SK-N-SH (cell line): ENCODE measurements around the gene BTG2. TPM values are rescaled to one million over a fixed set of nuclear protein-coding genes. Genes with fewer than 3 reads are reported as not detected.

Experiments used
- CTCF ChIA-PET: fragments of 300-600, 350-600 bp; formaldehyde crosslinking; extraction: SDS; loops from one replicate; lab custom pipeline; 2021; lab: Yijun Ruan, JAX
- POLR2A ChIA-PET: fragments of 350-600 bp; sonication (Branson Sonifier 250); formaldehyde crosslinking; extraction: SDS; loops from one replicate; lab custom pipeline; 2020; ENCODE audit warnings: antibody characterized with exemption, inconsistent platforms; lab: Yijun Ruan, JAX
- DNase-seq: peaks from one replicate; pipeline ENCODE4 v3.0.0; 2012
- H2AFZ ChIP-seq: fragments of 200-600 bp; sonication (generic); 2 replicates; pipeline ENCODE4 v1.8.1; 2016; ENCODE audit warnings: antibody characterized with exemption, mild to moderate bottlenecking, low read depth
- H3F3A ChIP-seq: fragments of 200-600 bp; sonication (generic); replicated peaks from 2 replicates; pipeline ENCODE3; 2016; ENCODE audit warnings: antibody characterized with exemption, mild to moderate bottlenecking; ENCODE audit not compliant: insufficient read depth
- H3K27ac ChIP-seq, 2 experiments: fragments of 200-500 bp in 1 of 2; fragments of 200-600 bp in 1 of 2; sonication (Bioruptor generic) in 1 of 2; sonication (generic), shearing (Covaris generic) in 1 of 2; 2 replicates each; pipeline versions ENCODE4 v1.5.1 to v1.6.1; 2014 to 2016; ENCODE audit warnings: low read depth in 2 of 2, inconsistent platforms in 1 of 2, low read length in 1 of 2, mild to moderate bottlenecking in 1 of 2, mixed read lengths in 1 of 2
- H3K27me3 ChIP-seq: fragments of 200-600 bp; sonication (generic), shearing (Covaris generic); 2 replicates; pipeline ENCODE4 v1.6.1; 2016; ENCODE audit warnings: mixed run types; ENCODE audit not compliant: insufficient read depth
- H3K36me3 ChIP-seq, 2 experiments: fragments of 200-500 bp in 1 of 2; fragments of 200-600 bp in 1 of 2; sonication (Bioruptor generic) in 1 of 2; sonication (generic) in 1 of 2; replicated peaks in 1 of 2; 2 replicates each; pipeline versions ENCODE3 to v1.5.1; 2014 to 2016; ENCODE audit warnings: low read length in 1 of 2, mild to moderate bottlenecking in 1 of 2; ENCODE audit not compliant: insufficient read depth in 2 of 2, control insufficient read depth in 1 of 2
- H3K4me1 ChIP-seq, 2 experiments: fragments of 200-500 bp in 1 of 2; fragments of 200-600 bp in 1 of 2; sonication (Bioruptor generic) in 1 of 2; sonication (generic), shearing (Covaris generic) in 1 of 2; 2 replicates each; pipeline versions ENCODE4 v1.5.1 to v1.6.1; 2014 to 2016; ENCODE audit warnings: low read depth in 1 of 2, low read length in 1 of 2, mixed run types in 1 of 2; ENCODE audit not compliant: insufficient read depth in 2 of 2, control insufficient read depth in 1 of 2
- H3K4me2 ChIP-seq: fragments of 200-600 bp; sonication (generic), shearing (Covaris generic); 2 replicates; pipeline ENCODE4 v1.6.1; 2017; ENCODE audit warnings: mixed run types
- H3K4me3 ChIP-seq, 2 experiments: fragments of 200-500 bp in 1 of 2; fragments of 200-600 bp in 1 of 2; sonication (Bioruptor generic) in 1 of 2; sonication (generic), shearing (Covaris generic) in 1 of 2; 2 replicates each; pipeline versions ENCODE4 v1.5.1 to v1.8.1; 2014 to 2016; ENCODE audit warnings: low read depth in 2 of 2, inconsistent platforms in 1 of 2, low read length in 1 of 2, mild to moderate bottlenecking in 1 of 2, mixed read lengths in 1 of 2, moderate library complexity in 1 of 2
- H3K79me2 ChIP-seq: fragments of 200-600 bp; sonication (generic); 2 replicates; pipeline ENCODE4 v1.8.1; 2017; ENCODE audit warnings: mild to moderate bottlenecking; ENCODE audit not compliant: insufficient read depth
- H3K9ac ChIP-seq: fragments of 200-600 bp; sonication (generic); 2 replicates; pipeline ENCODE4 v1.6.1; 2017; ENCODE audit warnings: mixed run types
- H3K9me2 ChIP-seq: fragments of 200-600 bp; sonication (generic); 2 replicates; pipeline ENCODE4 v1.6.1; 2017; ENCODE audit warnings: mixed run types
- H3K9me3 ChIP-seq: fragments of 200-600 bp; sonication (generic); 2 replicates; pipeline ENCODE4 v1.6.1; 2017; ENCODE audit warnings: mixed run types, mild to moderate bottlenecking, moderate library complexity
- H4K20me1 ChIP-seq: fragments of 200-600 bp; sonication (generic); 2 replicates; pipeline ENCODE4 v1.6.1; 2017; ENCODE audit warnings: mild to moderate bottlenecking, mixed run types; ENCODE audit not compliant: insufficient read depth
- CHD2 ChIP-seq: fragments of 150-350 bp; IDR thresholded peaks from 2 replicates; pipeline ENCODE4 v1.6.1; 2018; ENCODE audit warnings: low read length; ENCODE audit not compliant: partially characterized antibody
- CTCF ChIP-seq: fragments of 200-600 bp; sonication (generic); IDR thresholded peaks from 2 replicates; pipeline ENCODE4 v1.6.1; 2017; ENCODE audit warnings: antibody characterized with exemption, mild to moderate bottlenecking, moderate library complexity
- EP300 ChIP-seq, 2 experiments: IDR thresholded peaks; 2 replicates each; pipeline versions ENCODE4 v1.4.0 to v1.6.1; 2012; ENCODE audit warnings: borderline replicate concordance in 1 of 2, low read depth in 1 of 2, low read length in 1 of 2
- FOXJ3 ChIP-seq: sonication (generic); formaldehyde crosslinking; IDR thresholded peaks from 2 replicates; pipeline ENCODE4 v1.5.1; 2020; ENCODE audit warnings: mild to moderate bottlenecking, missing genetic modification reagents
- GABPA ChIP-seq: IDR thresholded peaks from 2 replicates; pipeline ENCODE4 v1.4.0; 2012; ENCODE audit warnings: low read depth, mild to moderate bottlenecking
- IRF3 ChIP-seq: fragments of 150-350 bp; IDR thresholded peaks from 2 replicates; pipeline ENCODE4 v1.6.1; 2016; ENCODE audit warnings: mild to moderate bottlenecking, low read depth, low read length
- JUND ChIP-seq: IDR thresholded peaks from 2 replicates; pipeline ENCODE4 v1.4.0; 2012
- MEF2A ChIP-seq: IDR thresholded peaks from 2 replicates; pipeline ENCODE4 v1.4.0; 2012; ENCODE audit warnings: low read depth, borderline replicate concordance
- NRF1 ChIP-seq: IDR thresholded peaks from 2 replicates; pipeline ENCODE4 v1.6.1; 2012; ENCODE audit warnings: low read depth, mild to moderate bottlenecking, low read length
- PBX3 ChIP-seq: IDR thresholded peaks from 2 replicates; pipeline ENCODE4; 2012
- RAD21 ChIP-seq: IDR thresholded peaks from 2 replicates; pipeline ENCODE4 v1.6.1; 2012; ENCODE audit warnings: mild to moderate bottlenecking, low read length
- RCOR1 ChIP-seq: fragments of 150-350 bp; IDR thresholded peaks from 2 replicates; pipeline ENCODE4 v1.6.1; 2017; ENCODE audit warnings: antibody characterized with exemption, low read length
- RXRA ChIP-seq: IDR thresholded peaks from 2 replicates; pipeline ENCODE4 v1.4.0; 2012; ENCODE audit warnings: low read depth, mild to moderate bottlenecking, borderline replicate concordance
- SIN3A ChIP-seq: IDR thresholded peaks from 2 replicates; pipeline ENCODE4 v1.6.1; 2012; ENCODE audit warnings: low read depth, mild to moderate bottlenecking, low read length, moderate library complexity, borderline replicate concordance
- SMC3 ChIP-seq: IDR thresholded peaks from 2 replicates; pipeline ENCODE4 v1.6.1; 2012; ENCODE audit warnings: low read depth, low read length, improper control_type of control experiment
- TEAD4 ChIP-seq: IDR thresholded peaks from 2 replicates; pipeline ENCODE4 v1.4.0; 2012; ENCODE audit warnings: mild to moderate bottlenecking, borderline replicate concordance; ENCODE audit not compliant: insufficient read depth
- USF2 ChIP-seq: fragments of 150-350 bp; IDR thresholded peaks from 2 replicates; pipeline ENCODE4 v1.6.1; 2017; ENCODE audit warnings: antibody characterized with exemption, low read length, low read depth, borderline replicate concordance
- YY1 ChIP-seq: IDR thresholded peaks from 2 replicates; pipeline ENCODE4 v1.4.0; 2012; ENCODE audit warnings: low read depth, mild to moderate bottlenecking
- WGBS: methylation state at CpG from one replicate; pipeline ENCODE4 v1.1.6; 2017; ENCODE audit warnings: low lambda C conversion rate; 5-methylcytosine and 5-hydroxymethylcytosine counted together
- polyA plus RNA-seq, 3 experiments: library from polyadenylated mRNA; depleted of rRNA; stranded (reverse); fragments of >200 nt; gene quantifications; 2 replicates each; pipeline ENCODE4 v1.2.3, GENCODE V29; 2012

The BTG2 gene
- polyA plus RNA-seq, 1 of the 3 experiments (the other 2 are of a cell fraction) = 26.2 TPM

- no peaks in the 10 kb centered on the region for H3K9me3 ChIP-seq
- WGBS = 81% methylated on average over 7 of the region's 7 CpGs
- H3K9me2 ChIP-seq = no peaks in the 10 kb centered on the region
- peak overlapping the region in 1 of 2 experiments; percentile 95; a peak in 1 of 4 replicates for H3K27ac ChIP-seq
- no peaks in the 10 kb centered on the region for H3F3A ChIP-seq
- H3K27me3 ChIP-seq = peaks cover 17% of the 10 kb centered on the region
- H3K9ac ChIP-seq = no peak overlapping the region
- no peaks in the 10 kb centered on the region for H4K20me1 ChIP-seq
- ChIA-PET POLR2A (interaction anchor here (0.7 to 2.4 kb wide), 2 partner anchors 51 to 176 kb away, joined by 3 to 14 read pairs; no protein-coding TSS in a partner anchor), CTCF (interaction anchor here (1.5 to 27.9 kb wide), 7 partner anchors 12 to 61 kb away, joined by 5 to 817 read pairs (median 61); partner anchors contain the start of gene BTG2)
- peaks cover 5 to 37% of the 10 kb centered on the region in 2 experiments; a peak in 2 of 4 replicates for H3K4me1 ChIP-seq
- no peaks in the 10 kb centered on the region for H3K36me3 ChIP-seq
- peak; percentile 33 for DNase-seq
- H2AFZ ChIP-seq = no peak overlapping the region
- no peak overlapping the region for H3K4me2 ChIP-seq
- TF ChIP-seq CTCF (no peak), RCOR1 (no peak), MEF2A (no peak), JUND (no peak), SMC3 (no peak), RXRA (no peak), FOXJ3 (CRISPR knock-in tag) (no peak), CHD2 (no peak)
- H3K79me2 ChIP-seq = no peaks in the 10 kb centered on the region
- no peak overlapping the region for H3K4me3 ChIP-seq
These were observed 23.4 kb downstream of the BTG2 start for GRCh38 chr1:203328714-203329122.

- POLR2A ChIA-PET = no interaction called here
- 71% methylated on average over 1 of the region's 1 CpG for WGBS
- Histone ChIP-seq H3K79me2 (no peaks in the 10 kb centered on the region), H3K9me2 (no peaks in the 10 kb centered on the region), H3K27ac (no peak overlapping the region), H3K4me3 (no peak overlapping the region), H3K36me3 (no peaks in the 10 kb centered on the region), H3K9me3 (no peaks in the 10 kb centered on the region), H4K20me1 (no peaks in the 10 kb centered on the region), H3K9ac (no peak overlapping the region), H2AFZ (no peak overlapping the region), H3K4me1 (peaks cover 5 to 20% of the 10 kb centered on the region in 2 experiments; a peak in 2 of 4 replicates), H3K4me2 (no peak overlapping the region), H3F3A (no peaks in the 10 kb centered on the region), H3K27me3 (no peaks in the 10 kb centered on the region; the same call in 1 of the 2 replicates)
- CTCF ChIA-PET = interaction anchor here (0.6 to 27.9 kb wide), 3 partner anchors 9 to 53 kb away, joined by 3 to 817 read pairs (median 5); no protein-coding TSS in a partner anchor
- TF ChIP-seq EP300 (IDR thresholded peaks at IDR 0.05; ENCODE audit: borderline replicate concordance in 1 of 2, low read depth in 1 of 2, low read length in 1 of 2) = no peak
- DNase-seq = no peak
These were observed 25.9 kb downstream of the BTG2 start for GRCh38 chr1:203331224-203331623.

GRCh38 chr1:203335503-203335902 lies 30.2 kb downstream of the BTG2 start:
- DNase-seq = no peak
- H2AFZ ChIP-seq = no peak overlapping the region
- no peaks in the 10 kb centered on the region for H4K20me1 ChIP-seq
- no peak overlapping the region for H3K4me2 ChIP-seq
- H3K36me3 ChIP-seq = no peaks in the 10 kb centered on the region
- CTCF ChIA-PET = interaction anchor here (0.6 to 27.9 kb wide), 8 partner anchors 11 to 366 kb away, joined by 3 to 817 read pairs (median 102); partner anchors contain the start of genes BTG2 and PRELP
- WGBS = 69% methylated on average over 4 of the region's 4 CpGs
- H3K9me3 ChIP-seq = no peaks in the 10 kb centered on the region
- no peaks in the 10 kb centered on the region for H3K9me2 ChIP-seq
- no peaks in the 10 kb centered on the region for H3F3A ChIP-seq
- H3K4me3 ChIP-seq = no peak overlapping the region
- no peak overlapping the region for H3K9ac ChIP-seq
- H3K79me2 ChIP-seq = no peaks in the 10 kb centered on the region
- H3K4me1 ChIP-seq = peaks cover 0 to 3% of the 10 kb centered on the region in 2 experiments; a peak in 2 of 4 replicates
- H3K27me3 ChIP-seq = peaks cover 2% of the 10 kb centered on the region; the same call in 1 of the 2 replicates
- POLR2A ChIA-PET = no interaction called here
- no peak overlapping the region for H3K27ac ChIP-seq
- TF ChIP-seq RXRA = no peak
- no peak for TF ChIP-seq NRF1
- no peak for TF ChIP-seq RAD21
- TF ChIP-seq USF2 = no peak
- TF ChIP-seq PBX3 = no peak
- TF ChIP-seq GABPA = no peak
- TF ChIP-seq IRF3 = no peak
- TF ChIP-seq YY1 = no peak
- no peak for TF ChIP-seq SIN3A
- no peak for TF ChIP-seq TEAD4
